HG03097 (cell line): ENCODE measurements around the gene RGS9.
"Not testable (repeated sequence)": the region's sequence is repeated elsewhere in the genome, so short reads cannot be mapped to it uniquely, and the experiment has no call there.

ENCODE experiments used
- ATAC-seq: cut with Tn5 transposase; IDR thresholded peaks from one replicate; pipeline ENCODE4 v1.9.1; 2021; ENCODE audit not compliant: unreplicated experiment, low FRiP score

The RGS9 gene

DNA sequence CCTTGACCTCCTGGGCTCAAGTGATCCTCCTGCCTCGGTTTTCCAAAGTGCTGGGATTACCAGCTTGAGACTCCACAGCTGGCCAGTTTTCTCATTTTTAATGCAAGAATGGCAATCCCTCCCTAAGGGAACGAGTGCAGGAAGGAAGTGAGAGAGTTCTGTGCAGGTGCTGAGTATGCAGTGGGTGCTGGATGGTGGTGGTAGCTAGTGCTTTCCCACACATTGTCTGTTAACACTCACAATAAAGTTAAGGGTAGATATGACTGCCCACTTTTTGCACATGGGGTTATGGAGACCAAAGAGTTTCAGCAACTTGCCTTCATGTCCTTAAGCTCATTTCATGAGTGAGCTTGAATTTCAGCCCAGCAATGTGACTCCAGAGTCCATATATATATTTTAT, 18.5 kb downstream of the RGS9 start:
- no peak for ATAC-seq

DNA sequence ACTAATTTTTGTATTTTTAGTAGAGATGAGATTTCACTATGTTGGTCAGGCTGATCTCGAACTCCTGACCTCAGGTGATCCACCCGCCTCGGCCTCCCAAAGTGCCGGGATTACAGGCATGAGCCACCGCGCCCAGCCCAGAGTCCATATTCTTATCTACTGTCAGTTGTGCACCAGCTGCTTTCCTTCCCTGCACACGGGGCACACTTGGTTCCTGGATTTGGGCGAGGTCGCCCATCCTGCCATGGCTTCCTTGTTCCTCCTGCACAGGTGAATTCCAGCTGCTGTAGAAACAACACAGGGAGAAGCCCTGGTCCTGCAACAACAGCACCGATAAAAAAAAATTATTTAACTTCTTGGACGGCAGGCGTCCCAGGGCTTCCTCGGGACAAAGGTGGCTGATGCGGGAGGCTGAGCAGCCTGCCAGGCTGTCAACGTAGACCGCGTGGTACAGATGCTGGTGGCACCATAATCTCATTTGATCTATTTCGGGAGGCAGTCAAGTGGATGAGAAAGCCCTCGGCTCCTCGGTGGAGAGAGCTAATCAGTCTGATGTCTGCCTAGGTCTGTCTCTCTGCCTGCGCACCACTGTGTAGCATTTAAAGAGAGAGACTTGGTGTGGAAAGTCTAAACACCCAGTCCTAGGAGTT, 19.1 kb downstream of the RGS9 start:
- no peak for ATAC-seq

DNA sequence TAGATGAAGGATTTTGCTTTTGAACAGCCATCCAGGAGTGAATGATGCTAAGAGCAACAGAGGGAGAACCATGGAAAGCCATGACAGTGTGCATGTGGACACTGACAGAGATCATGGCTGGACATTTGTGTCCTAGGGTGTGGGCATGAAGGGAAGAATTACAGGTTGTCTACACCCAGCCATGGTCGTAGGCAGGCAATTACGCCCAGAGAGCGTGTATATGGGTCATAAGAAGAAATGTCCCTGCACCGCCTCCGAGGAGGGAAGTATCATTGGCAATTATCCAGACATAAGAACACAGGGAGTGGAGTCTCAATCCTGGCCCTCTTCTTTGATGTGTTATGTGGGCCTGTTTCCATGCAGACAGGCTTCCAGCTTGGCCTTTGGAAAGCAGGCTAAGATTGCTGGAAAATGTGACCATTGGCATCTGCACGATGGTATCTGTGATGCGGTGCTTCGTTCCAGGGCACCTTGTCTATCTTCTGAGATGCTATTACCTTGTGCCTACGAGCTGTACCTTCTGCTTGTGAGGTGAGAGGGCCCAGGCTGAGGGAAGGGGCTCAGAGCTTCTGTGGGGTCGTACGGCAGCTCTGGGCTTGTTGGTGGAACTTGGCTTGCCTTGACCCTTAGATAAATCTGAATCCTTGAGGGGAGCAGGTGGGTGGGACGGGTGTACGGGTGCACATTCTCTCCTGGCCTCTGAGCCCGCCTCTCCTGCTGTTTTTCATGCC, 19.8 kb downstream of the RGS9 start:
- ATAC-seq: no peak

DNA sequence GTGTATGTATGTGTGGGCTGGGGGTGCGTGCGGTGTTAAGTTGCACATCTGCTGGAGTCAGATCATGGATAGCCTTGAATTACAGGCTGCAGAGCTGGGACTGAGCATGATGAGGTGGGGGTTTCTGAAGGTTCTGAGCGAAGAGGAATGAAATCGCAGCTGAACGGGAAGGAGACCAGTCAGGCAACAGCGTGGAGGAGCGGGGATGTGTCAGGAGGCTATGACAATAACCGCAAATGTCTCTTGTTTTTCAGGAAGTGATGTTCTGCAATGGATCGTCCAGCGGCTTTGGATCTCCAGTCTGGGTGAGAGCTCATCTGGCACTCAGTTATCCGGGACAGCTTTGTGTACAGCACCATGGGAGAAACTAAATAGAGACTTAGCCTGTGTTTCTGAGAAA, 20.9 kb downstream of the RGS9 start:
- ATAC-seq: no peak

DNA sequence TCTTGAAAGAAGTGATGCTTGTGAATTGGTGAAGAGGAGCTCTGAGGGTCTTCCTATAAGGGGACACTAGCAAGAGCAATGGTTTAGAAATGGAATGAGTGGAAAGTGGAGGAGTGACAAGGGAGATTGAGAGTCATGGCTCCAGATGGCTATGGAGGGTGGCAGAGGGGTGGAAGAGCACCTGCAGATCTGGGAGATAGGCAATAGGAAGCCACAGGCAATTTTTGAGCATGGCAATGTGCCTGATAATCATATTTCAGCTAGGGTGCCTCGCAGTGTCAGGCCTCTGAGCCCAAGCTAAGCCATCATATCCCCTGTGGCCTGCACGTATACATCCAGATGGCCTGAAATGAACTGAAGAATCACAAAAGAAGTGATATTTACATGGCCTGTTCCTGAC, 21.5 kb downstream of the RGS9 start:
- no peak for ATAC-seq

DNA sequence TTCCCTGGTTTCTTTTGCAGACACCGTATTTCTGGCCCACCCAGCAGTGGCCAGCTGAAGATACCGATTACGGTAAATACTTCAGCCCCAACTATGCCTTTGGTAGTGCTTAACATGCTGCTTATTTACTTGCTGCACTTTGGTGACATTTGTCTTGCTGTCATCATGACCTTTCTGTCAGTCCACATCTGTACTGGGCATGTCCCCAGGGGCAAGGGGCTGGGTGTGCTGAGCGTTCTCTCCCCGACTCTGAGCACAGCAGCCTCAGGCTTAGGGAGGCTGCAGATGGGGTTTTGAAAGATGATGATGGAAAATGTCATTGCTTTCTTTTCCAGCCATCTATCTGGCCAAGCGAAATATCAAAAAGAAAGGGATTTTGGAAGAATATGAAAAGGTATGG, 23.3 kb downstream of the RGS9 start:
- no peak for ATAC-seq

DNA sequence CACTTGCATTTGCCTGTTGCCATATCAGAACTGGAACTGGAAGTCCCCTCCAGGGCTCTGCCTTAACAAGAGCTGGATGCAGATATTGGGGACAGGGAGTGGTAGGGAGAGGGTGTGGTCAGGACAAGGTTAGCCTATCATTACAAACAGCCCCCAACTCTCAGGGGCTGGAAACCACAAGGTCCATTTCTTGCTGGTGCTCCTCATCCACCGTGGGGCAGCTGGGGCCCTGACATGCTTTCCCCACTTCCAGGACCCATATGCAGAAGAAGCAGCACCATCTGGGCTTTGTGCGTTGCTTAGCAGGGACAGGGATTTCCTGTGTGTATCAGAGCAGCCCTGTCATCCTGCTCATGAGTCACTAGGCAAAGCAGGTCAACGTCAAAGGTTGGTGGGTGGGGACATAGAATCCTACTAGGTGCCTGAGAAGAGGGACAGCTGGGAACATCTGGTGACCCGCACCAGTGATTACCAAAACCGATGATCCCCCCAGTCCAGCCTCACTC, 26.9 kb downstream of the RGS9 start:
- peak; percentile 82 for ATAC-seq

DNA sequence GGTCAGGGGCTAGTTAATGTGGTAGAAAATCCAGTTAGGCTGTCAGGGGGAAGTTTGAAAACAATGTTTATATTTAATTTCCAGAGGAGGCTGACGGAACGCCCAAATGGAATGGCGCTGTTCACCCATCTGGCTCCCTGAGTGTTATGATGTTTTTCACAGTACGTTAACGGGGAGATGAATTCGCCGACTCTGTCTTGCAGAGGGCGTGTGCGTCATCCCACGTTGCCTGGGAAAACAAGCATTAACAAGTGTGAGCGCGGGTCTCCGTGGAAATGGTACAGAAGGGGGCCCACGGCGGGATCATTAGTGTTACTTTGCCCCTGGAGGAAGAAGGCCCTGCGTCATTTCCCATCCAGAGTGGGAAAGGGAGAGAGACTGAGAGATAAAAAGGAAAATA, 29.6 kb downstream of the RGS9 start:
- no peak for ATAC-seq

DNA sequence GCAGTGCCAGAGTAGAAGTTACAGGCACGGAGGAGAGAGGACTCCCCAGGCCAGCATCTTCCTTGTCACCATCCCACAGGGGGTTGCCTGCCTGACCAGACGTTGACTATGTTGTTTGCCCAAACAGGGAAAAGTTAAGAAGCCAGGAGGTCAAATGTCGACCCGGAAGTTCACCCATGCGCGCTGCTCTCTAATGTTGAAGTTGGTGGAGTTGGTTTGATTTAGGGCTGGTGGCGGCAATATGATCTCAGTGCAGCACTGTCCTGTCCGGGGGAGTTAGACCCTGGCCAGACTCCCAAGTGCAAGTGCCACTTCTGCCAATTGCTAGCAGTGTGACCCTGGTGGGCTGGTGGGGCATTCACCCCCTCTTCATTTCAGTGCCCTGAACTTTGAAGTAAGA, 30.4 kb downstream of the RGS9 start:
- no peak for ATAC-seq

DNA sequence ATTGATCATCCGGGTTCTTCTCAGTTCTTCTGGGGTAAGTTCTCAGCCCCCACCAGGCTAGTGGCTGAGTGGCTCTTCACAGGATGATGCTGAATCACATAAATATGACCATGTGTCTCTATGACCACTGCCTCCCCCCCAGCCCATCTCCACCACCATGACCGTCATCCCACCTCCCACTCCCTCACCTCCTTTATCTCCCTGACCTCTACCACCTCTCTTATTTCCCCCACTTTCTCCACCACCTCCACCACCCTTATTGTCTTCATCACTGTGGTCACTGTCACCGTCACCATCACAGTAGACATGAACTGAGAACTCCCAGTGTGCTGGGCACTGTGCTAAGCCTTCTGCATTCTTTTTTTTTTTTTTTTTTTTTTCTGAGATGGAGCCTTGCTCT, 32.5 kb downstream of the RGS9 start:
- ATAC-seq: no peak

DNA sequence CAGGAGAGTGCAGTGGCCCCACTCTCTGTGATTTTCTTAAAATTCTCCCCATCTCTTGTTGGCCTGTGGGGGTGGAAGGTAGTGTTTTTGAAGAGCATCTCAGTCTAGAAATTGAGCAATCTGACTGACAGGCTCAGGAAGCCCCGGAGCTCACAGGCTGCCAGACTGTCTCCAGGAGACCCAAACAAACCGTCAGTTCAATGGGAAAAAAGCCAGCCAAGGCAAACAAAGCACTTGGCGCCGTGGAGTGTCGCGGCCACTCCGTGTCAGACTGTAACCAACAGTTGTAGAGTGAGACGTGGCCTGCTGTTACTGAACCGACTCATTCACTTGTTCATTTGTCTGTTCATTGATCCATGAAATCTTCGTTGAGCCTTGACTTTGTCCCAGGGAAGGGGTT, 33.7 kb downstream of the RGS9 start:
- no peak for ATAC-seq

DNA sequence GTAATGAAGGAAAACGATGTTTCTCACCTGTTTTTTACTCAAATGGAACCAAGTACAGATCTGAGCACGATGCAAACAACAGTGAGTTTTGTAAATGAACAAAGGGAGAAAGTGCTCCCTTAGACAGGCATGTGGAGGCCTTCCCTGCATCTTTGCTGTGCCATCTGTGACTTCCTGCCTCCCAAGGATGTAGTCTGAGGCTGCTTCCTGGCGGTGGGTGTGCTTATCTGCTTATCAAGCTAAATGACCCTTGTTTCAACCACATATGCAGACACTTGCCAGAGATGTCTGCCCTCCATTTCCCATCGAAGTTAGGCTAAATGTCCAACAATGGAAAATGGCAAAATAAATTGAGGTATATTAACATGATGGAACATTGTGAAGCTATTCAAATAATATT, 34.6 kb downstream of the RGS9 start:
- no peak for ATAC-seq

DNA sequence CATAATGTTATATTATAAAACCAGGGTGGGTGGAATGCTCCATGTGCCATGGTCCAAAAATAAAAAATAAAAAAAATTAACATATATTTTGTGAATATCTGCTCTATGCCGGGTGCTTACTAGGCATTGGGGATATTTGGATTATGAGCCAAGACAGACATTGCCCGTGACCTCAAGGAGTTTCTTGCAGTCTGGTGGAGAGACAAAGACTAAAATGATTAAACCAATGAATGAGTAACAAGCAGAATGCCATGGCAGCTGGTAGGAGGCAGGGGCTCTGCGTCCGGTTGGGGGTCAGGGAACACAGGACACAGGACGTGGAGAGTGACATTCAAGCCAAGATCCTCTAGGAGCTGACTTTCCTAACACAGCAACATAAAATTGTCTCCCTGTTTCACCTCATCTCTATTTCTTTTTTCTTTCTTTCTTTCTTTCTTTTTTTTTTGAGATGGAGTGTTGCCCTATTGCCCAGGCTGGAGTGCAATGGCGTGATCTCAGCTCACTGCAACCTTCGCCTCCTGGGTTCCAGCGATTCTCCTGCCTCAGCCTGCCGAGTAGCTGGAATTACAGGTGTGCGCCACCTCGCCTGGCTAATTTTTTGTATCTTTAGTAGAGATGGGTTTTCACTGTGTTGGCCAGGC, 35.4 kb downstream of the RGS9 start:
- no peak for ATAC-seq

DNA sequence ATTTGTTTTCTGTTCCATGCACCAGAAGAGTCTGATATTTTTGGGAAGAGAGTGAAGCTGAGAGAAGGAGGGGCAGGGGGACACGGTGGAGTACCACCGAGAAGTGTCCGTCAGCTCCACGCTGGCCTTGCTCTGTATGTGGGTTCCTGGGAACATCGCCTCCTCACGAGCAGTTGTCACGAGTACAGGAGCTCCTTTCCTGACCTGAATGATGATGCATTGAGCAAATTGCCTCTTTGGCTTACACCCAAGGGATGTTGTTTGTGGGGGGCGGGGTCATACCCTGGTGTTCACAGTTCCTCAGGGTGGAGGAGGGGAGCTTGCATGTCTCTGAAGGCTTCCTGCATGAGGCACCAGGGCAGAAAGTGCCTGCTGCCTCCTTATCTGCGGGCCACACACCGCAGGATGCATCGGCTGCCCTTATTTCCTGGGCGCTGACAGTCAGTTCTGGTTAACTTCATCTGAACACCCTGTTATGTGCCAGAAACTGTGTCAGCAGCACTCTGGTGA, 36.2 kb downstream of the RGS9 start:
- no peak for ATAC-seq

DNA sequence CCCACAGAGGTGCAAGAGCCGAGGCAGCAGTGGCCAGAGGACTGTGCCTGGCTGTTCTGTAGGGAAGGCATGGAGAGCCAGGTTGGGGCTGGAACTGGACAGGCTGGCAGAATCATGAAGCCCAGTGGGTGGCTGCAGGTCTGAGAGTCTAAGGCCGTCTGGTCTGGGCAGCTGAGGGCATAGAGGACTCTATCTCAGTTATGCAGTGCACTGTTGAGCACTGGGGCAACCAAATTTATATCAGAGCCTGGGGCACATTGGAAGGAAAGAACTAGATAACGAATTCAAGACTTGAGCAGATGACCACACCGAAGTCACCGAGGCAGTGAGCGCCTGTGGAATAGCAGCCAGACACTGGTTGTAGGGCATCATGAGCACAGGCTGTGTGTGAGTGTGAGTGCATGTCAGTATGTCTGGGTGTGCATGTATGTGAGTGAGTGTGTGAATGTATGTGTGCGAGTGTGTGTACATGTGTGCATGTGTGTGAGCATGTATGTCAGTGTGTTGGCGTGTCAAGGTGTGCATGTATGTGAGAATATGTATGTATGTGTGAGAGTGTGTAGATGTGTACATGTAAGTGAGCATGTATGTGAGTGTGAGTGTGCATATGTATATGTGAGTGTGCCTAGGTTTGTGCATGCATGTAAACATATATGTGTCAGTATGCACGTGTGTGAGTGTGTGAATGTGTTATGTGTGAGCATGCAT, 37.0 kb downstream of the RGS9 start:
- ATAC-seq: no peak

DNA sequence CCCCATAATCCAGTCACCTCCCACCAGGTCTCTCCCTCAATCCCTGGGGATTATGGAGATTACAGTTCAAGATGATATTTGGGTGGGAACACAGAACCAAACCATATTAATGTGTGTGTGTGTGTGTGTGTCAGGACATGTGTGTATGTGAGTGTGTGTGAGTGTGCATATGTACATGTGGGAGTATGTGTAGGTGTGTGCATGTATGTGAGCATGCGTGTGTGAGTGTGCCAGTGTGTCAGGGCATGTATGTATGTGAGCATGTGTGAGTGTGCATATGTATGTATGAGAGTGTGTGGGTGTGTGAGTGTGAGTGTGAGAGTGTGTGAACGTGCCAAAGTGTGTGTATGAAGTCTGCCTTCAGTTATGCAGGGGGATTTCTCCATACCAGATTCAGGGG, 37.8 kb downstream of the RGS9 start:
- no peak for ATAC-seq

DNA sequence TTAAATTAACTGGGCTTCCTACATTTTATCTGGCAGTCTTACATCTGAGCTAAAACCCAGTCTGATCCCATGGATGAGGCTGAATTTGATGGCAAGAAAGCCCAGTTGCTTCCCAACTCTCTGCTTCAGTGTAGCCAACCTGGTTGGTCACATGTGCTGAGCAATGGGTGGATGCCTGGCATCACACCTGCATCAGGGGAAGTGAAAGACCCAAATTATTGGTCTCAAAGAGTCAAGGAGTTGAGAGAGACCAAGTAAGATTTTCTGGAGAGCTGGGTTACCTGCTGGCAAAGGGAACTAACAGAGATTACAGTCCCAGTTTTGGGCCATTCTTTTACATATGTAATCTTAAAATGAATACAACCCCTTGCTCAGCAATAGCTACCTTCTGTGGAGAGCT, 38.8 kb downstream of the RGS9 start:
- no peak for ATAC-seq

DNA sequence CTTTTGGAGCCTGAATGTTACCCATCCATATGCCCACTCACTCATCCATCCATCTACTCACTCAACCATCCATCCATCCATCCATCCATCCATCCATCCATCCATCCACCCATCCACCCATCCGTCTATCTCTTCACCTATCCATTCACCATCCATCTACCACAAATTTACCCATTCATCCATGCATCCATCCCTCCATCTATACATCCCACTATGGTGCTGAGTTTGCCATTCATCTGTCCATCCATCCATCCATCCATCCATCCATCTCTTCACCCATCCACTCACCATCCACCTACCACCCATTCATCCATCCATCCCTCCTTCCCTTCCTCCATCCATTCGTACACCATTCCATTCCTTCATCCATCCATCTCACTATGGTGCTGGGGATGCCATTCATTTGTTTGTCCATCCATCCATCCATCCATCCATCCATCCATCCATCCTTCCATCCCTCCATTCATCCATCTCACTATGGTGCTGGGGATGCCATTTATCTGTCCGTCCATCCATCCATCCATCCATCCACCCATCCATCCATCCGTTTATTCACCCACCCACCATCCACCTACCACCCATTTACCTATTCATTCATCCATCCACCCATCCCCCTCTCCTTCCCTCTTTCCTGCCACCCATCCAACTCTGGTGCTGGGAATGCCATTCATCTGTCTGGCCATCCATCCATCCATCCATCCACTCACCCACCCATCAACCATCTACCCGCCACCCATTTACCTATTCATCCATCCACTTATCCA, 39.7 kb downstream of the RGS9 start:
- no peak for ATAC-seq

DNA sequence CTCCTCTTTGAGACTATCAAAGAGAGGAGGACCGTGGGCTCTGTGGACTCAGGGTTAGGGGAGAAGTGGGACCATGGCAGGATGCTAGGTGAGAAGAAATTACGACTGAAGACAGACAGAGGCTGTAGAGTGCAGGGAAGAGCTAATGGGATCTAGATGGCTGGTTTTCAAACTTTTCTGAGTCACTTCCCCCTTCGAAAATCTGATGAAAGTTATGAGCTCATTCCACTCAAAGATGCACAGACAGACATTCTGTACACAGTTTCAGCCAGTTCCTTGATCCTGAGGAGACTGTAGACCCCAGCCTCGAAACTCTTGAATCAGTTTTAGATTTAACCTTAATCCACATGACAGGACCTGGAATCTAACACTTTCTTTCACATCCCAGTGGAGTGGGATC, 40.7 kb downstream of the RGS9 start:
- no peak for ATAC-seq

DNA sequence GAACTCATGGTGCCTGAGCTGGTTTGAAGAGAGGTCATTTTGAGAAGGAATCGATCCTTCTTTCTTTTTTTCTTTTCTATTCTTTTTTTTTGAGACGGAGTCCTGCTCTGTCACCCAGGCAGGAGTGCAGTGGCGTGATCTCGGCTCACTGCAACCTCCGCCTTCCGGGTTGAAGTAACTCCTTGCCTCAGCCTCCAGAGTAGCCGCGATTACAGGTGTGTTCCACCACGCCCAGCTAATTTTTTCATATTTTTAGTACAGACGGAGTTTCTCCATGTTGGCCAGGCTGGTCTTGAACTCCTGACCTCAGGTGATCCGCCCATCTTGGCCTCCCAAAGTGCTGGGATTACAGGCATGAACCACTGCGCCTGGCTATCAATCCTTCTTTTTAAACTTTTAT, 43.1 kb downstream of the RGS9 start:
- not testable (repeated sequence) for ATAC-seq
